HEK293 (cell line): Measurements from ENCODE around the gene TNFRSF21.

ENCODE experiments used
- GLI2 ChIP-seq: fragments of 450-650 bp; formaldehyde crosslinking; IDR thresholded peaks from 2 replicates; pipeline ENCODE4; 2017; ENCODE audit warnings: missing biosample characterization, missing genetic modification characterization, low read depth, borderline replicate concordance
- KLF9 ChIP-seq: fragments of 450-650 bp; formaldehyde crosslinking; IDR thresholded peaks from 2 replicates; pipeline ENCODE4 v1.5.1; 2016; ENCODE audit warnings: missing biosample characterization, missing genetic modification characterization, low read depth
- PRDM1 ChIP-seq: fragments of 450-650 bp; formaldehyde crosslinking; IDR thresholded peaks from 2 replicates; pipeline ENCODE4; 2016; ENCODE audit warnings: missing biosample characterization, missing genetic modification characterization
- SP3 ChIP-seq: fragments of 450-650 bp; formaldehyde crosslinking; IDR thresholded peaks from 2 replicates; pipeline ENCODE4 v1.5.1; 2016; ENCODE audit warnings: missing biosample characterization, missing genetic modification characterization
- SP7 ChIP-seq: fragments of 450-650 bp; formaldehyde crosslinking; IDR thresholded peaks from 2 replicates; pipeline ENCODE4 v1.5.1; 2016; ENCODE audit warnings: missing biosample characterization, missing genetic modification characterization
- YY1 ChIP-seq: fragments of 450-650 bp; formaldehyde crosslinking; IDR thresholded peaks from 2 replicates; pipeline ENCODE4 v1.5.1; 2018; ENCODE audit warnings: missing biosample characterization, missing genetic modification characterization
- ZNF16 ChIP-seq: fragments of 450-650 bp; formaldehyde crosslinking; IDR thresholded peaks from 2 replicates; pipeline ENCODE4 v1.5.1; 2016; ENCODE audit warnings: low read depth, missing biosample characterization, missing genetic modification characterization
- ZNF184 ChIP-seq: fragments of 450-650 bp; IDR thresholded peaks from 2 replicates; pipeline ENCODE4 v1.5.1; 2018; ENCODE audit warnings: missing biosample characterization, mild to moderate bottlenecking, missing genetic modification characterization
- ZNF221 ChIP-seq: fragments of 450-650 bp; formaldehyde crosslinking; IDR thresholded peaks from 2 replicates; pipeline ENCODE4 v1.5.1; 2017; ENCODE audit warnings: missing biosample characterization, missing genetic modification characterization, borderline replicate concordance
- ZNF354C ChIP-seq: fragments of 450-650 bp; formaldehyde crosslinking; IDR thresholded peaks from 2 replicates; pipeline ENCODE4 v1.5.1; 2016; ENCODE audit warnings: missing biosample characterization, missing genetic modification characterization, low read depth, borderline replicate concordance
- ZNF544 ChIP-seq: fragments of 450-650 bp; formaldehyde crosslinking; IDR thresholded peaks from 2 replicates; pipeline ENCODE4 v1.5.0; 2017; ENCODE audit warnings: missing biosample characterization, missing genetic modification characterization
- ZNF555 ChIP-seq: fragments of 450-650 bp; formaldehyde crosslinking; conservative IDR thresholded peaks from 2 replicates; pipeline ENCODE4 v1.5.1; 2017; ENCODE audit warnings: missing biosample characterization, mild to moderate bottlenecking, missing genetic modification characterization, inconsistent platforms
- ZNF560 ChIP-seq: fragments of 450-650 bp; formaldehyde crosslinking; IDR thresholded peaks from 2 replicates; pipeline ENCODE4 v1.5.1; 2017; ENCODE audit warnings: missing biosample characterization, missing genetic modification characterization, borderline replicate concordance
- ZNF624 ChIP-seq: fragments of 450-650 bp; formaldehyde crosslinking; IDR thresholded peaks from 2 replicates; pipeline ENCODE4 v1.5.1; 2017; ENCODE audit warnings: missing biosample characterization, missing genetic modification characterization
- ZNF629 ChIP-seq: fragments of 450-650 bp; formaldehyde crosslinking; IDR thresholded peaks from 2 replicates; pipeline ENCODE4 v1.5.1; 2017; ENCODE audit warnings: missing biosample characterization, missing genetic modification characterization
- TF ChIP-seq, protein P1 (sequence below): fragments of 450-650 bp; formaldehyde crosslinking; IDR thresholded peaks from 2 replicates; pipeline ENCODE4 v1.5.1; 2016; ENCODE audit warnings: missing biosample characterization, missing genetic modification characterization
- TF ChIP-seq, protein P2 (sequence below): fragments of 450-650 bp; IDR thresholded peaks from 2 replicates; pipeline ENCODE4 v1.5.1; 2018; ENCODE audit warnings: missing biosample characterization, mild to moderate bottlenecking, missing genetic modification characterization
- TF ChIP-seq, protein P3 (sequence below): fragments of 450-650 bp; formaldehyde crosslinking; IDR thresholded peaks from 2 replicates; pipeline ENCODE4 v1.5.1; 2016; ENCODE audit warnings: missing biosample characterization, missing genetic modification characterization, borderline replicate concordance
- TF ChIP-seq, protein P4 (sequence below): fragments of 450-650 bp; formaldehyde crosslinking; IDR thresholded peaks from 2 replicates; pipeline ENCODE4 v1.5.1; 2016; ENCODE audit warnings: missing biosample characterization, missing genetic modification characterization
- TF ChIP-seq, protein P5 (sequence below): fragments of 450-650 bp; formaldehyde crosslinking; IDR thresholded peaks from 2 replicates; pipeline ENCODE4 v1.5.1; 2016; ENCODE audit warnings: missing biosample characterization, missing genetic modification characterization

The TNFRSF21 gene

DNA sequence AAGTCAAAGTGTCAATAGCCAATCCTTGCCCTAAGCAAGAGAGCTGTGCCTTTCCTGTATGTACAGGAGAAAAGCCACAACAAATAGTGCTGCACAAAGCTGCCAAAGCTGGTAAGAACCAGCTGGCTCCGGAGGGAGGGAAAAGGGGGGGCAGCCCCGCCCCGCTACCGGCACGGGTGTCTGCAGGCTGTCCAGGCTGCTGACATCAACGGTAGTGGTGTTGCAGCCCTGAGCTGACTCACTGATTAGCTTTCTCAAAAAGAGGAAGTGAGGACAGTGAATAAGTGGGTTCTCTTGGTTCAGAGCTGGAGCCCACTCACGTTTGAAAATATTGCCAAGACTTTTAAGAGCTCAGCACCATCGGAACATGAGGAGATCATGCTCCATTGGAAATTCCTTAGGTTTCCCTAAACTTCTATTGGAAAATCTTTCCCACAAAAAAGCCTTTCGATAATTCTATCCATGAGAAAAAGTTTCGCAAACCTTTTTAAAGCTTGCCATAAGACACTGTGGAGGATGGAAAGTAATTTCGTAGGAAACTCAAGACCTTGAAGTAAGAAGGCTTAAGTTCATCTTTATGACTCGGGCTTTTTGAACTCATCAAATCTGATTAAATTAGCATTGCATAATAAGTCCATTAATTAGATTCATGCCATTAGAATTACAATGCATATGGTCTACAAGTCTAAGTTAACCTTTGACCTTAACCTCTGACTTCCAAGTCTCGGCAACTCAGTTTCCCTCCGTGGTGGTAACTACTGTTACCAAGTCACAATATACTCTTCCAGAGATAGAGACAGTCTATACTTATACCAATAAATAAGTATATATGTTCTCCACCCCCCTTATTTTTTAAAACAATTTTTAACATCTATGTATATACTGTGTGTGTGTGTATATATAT, 67.0 kb downstream of the TNFRSF21 start (continued):
- TF ChIP-seq, protein P1, sequence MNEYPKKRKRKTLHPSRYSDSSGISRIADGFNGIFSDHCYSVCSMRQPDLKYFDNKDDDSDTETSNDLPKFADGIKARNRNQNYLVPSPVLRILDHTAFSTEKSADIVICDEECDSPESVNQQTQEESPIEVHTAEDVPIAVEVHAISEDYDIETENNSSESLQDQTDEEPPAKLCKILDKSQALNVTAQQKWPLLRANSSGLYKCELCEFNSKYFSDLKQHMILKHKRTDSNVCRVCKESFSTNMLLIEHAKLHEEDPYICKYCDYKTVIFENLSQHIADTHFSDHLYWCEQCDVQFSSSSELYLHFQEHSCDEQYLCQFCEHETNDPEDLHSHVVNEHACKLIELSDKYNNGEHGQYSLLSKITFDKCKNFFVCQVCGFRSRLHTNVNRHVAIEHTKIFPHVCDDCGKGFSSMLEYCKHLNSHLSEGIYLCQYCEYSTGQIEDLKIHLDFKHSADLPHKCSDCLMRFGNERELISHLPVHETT (tag by site-specific recombination), result no peak
- TF ChIP-seq, protein P2, sequence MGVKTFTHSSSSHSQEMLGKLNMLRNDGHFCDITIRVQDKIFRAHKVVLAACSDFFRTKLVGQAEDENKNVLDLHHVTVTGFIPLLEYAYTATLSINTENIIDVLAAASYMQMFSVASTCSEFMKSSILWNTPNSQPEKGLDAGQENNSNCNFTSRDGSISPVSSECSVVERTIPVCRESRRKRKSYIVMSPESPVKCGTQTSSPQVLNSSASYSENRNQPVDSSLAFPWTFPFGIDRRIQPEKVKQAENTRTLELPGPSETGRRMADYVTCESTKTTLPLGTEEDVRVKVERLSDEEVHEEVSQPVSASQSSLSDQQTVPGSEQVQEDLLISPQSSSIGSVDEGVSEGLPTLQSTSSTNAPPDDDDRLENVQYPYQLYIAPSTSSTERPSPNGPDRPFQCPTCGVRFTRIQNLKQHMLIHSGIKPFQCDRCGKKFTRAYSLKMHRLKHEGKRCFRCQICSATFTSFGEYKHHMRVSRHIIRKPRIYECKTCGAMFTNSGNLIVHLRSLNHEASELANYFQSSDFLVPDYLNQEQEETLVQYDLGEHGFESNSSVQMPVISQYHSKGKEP, result peak; percentile 81
- TF ChIP-seq PRDM1 (peak; percentile 82), ZNF184 (peak; percentile 73; the same call in 1 of the 2 replicates), KLF9 (tag by site-specific recombination) (peak; percentile 56), ZNF555 (tag by site-specific recombination) (no peak), ZNF354C (tag by site-specific recombination) (no peak), YY1 (tag by site-specific recombination) (no peak), GLI2 (tag by site-specific recombination) (no peak), ZNF221 (tag by site-specific recombination) (no peak), ZNF560 (no peak), ZNF624 (tag by site-specific recombination) (no peak), ZNF16 (no peak), ZNF629 (peak; percentile 78), SP7 (tag by site-specific recombination) (peak; percentile 56; the same call in 1 of the 2 replicates), ZNF544 (no peak), SP3 (tag by site-specific recombination) (peak; percentile 35; the same call in 1 of the 2 replicates)
- TF ChIP-seq, protein P3, sequence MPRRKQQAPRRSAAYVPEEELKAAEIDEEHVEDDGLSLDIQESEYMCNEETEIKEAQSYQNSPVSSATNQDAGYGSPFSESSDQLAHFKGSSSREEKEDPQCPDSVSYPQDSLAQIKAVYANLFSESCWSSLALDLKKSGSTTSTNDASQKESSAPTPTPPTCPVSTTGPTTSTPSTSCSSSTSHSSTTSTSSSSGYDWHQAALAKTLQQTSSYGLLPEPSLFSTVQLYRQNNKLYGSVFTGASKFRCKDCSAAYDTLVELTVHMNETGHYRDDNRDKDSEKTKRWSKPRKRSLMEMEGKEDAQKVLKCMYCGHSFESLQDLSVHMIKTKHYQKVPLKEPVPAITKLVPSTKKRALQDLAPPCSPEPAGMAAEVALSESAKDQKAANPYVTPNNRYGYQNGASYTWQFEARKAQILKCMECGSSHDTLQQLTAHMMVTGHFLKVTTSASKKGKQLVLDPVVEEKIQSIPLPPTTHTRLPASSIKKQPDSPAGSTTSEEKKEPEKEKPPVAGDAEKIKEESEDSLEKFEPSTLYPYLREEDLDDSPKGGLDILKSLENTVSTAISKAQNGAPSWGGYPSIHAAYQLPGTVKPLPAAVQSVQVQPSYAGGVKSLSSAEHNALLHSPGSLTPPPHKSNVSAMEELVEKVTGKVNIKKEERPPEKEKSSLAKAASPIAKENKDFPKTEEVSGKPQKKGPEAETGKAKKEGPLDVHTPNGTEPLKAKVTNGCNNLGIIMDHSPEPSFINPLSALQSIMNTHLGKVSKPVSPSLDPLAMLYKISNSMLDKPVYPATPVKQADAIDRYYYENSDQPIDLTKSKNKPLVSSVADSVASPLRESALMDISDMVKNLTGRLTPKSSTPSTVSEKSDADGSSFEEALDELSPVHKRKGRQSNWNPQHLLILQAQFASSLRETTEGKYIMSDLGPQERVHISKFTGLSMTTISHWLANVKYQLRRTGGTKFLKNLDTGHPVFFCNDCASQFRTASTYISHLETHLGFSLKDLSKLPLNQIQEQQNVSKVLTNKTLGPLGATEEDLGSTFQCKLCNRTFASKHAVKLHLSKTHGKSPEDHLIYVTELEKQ (tag by site-specific recombination), result no peak
- TF ChIP-seq, protein P4, sequence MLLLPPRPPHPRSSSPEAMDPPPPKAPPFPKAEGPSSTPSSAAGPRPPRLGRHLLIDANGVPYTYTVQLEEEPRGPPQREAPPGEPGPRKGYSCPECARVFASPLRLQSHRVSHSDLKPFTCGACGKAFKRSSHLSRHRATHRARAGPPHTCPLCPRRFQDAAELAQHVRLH, result no peak
- TF ChIP-seq, protein P5, sequence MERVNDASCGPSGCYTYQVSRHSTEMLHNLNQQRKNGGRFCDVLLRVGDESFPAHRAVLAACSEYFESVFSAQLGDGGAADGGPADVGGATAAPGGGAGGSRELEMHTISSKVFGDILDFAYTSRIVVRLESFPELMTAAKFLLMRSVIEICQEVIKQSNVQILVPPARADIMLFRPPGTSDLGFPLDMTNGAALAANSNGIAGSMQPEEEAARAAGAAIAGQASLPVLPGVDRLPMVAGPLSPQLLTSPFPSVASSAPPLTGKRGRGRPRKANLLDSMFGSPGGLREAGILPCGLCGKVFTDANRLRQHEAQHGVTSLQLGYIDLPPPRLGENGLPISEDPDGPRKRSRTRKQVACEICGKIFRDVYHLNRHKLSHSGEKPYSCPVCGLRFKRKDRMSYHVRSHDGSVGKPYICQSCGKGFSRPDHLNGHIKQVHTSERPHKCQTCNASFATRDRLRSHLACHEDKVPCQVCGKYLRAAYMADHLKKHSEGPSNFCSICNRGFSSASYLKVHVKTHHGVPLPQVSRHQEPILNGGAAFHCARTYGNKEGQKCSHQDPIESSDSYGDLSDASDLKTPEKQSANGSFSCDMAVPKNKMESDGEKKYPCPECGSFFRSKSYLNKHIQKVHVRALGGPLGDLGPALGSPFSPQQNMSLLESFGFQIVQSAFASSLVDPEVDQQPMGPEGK, result peak; percentile 86
